GM18909 (cell line): ENCODE results near the gene PAX5.

ENCODE experiments used
- ATAC-seq: cut with Tn5 transposase; IDR thresholded peaks from one replicate; pipeline ENCODE4 v1.9.1; 2021; ENCODE audit warnings: mild to moderate bottlenecking; ENCODE audit not compliant: unreplicated experiment, poor library complexity

PAX5 gene

GRCh38 chr9:36911601-36912412 is 122.3 kb downstream of the PAX5 start:
- ATAC-seq: no peak

DNA sequence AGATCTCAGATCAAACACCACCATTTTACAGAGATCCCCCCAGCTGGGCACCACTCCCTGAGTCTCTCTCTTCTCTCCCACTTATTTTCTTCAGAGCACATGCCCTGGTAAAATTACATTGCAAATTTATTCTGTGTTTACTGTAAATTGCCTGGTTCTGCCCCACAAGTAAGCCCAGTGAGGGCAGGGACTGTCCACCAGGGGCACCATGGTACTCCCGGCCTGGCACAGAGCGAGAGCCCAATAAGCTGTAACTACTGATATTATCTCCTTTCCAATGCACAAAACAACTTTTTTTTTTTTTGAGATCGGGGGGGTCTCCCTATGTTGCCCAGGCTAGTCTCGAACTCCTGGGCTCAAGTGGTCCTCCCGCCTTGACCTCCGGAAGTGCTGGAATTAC is 123.0 kb downstream of the PAX5 start:
- no peak for ATAC-seq

DNA sequence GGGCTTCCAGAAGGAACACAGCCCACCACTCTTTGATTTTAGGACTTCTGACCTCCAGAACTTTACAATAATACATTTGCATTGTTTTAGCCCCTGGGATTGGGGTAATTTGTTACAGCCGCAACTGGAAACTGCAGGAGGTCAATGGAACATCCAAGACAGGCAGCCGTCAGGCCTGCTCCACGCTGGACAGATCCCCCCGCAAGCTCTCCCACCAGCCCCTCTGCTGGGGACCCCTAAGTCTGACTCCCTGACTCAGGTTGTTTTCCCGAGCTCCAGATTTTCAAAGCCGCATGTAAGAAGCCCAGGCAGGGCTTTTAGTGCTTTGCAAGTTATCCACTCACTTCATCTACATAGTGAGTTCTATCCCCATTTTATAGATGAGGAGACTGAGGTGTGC is 127.6 kb downstream of the PAX5 start:
- no peak for ATAC-seq

DNA sequence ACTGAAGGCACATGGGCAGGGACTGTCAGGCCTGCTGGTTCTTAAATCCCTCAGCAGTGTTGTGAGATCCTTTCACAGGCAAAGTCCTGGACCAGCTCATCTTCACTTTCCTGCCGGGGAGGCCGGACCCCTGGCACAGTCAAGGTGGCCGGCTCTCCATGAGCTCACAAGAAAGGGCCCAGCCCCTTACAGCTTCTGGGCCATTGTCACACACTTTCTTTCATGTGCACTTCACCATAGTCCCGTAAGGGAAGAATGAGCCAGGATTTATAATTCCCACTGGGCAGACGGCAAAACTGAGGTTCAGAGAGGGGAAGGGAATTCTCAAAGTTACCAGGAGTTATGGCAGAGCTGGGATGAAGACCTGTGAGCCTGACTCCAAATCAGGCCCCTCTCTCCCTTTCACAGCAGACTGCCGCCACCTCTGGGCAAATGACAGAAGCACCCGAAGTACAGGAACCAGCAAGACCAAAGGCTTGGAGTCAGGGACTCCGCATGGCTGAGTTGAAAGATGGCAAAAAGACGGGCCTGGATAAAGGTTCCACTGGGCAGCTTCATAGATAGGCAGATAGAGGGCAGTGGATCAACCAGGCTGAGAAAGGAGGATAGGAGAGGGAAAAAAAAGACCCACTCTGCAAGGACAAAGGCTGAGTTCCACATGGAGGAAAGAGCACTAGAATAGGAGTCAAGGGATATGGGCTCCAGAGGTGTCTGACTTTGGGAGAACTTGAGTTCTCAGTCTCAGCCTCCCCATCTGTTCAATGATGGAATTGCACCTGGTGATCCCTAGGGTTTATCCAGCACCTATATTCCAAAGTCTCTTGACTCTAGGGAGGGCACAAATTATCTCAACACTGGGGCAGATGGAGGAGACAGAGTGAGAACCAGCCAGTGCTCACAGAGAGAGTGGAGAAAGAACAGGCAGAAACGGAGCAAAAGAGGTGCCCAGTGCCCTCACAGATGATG is 128.7 kb downstream of the PAX5 start:
- no peak for ATAC-seq

DNA sequence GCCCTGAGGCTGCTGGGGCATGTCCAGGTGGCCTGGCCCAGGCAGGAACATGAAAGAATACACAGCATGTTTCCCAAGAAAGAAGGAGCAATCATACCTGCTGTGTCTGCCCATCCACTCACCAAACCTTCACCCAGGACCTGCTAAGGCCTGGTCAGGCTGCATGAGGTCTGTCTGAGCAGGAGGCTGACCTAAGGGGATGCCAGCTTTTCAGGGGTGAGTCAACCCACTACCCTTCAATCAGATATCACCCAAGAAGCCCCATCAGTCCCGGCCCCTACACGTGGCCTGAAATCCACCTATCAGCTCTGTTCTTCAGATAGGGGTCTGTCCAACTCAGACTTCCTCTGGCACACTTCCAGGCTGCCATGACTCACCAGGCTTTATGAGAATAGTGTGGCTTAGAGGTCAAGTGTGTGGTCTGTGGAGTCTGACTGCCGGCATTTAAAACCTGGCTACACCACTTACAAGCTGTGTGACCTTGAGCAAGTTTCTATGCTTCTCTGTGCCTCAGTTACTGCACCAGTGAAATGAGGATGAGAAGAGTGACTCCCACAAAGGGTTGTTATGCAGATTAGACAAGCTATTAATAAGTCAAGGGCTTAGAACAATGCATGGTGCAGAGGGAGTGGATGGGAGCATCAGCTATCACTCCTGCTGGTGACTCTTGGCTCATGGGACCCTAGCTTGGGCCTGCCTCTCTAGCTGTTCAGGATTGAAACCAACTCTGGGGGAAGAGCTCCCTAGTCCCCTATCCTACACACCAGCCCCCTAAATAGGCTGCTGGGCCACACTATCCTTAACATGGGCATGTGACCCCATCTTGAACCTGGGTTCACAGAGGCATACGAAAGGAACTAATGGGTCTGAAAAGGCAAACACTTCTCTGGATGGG is 130.3 kb downstream of the PAX5 start:
- ATAC-seq: peak; percentile 57

- ATAC-seq: no peak
Observed at GRCh38 chr9:36902861-36903524, 131.1 kb downstream of the PAX5 start.

GRCh38 chr9:36902080-36902716 is 131.9 kb downstream of the PAX5 start:
- ATAC-seq: no peak

GRCh38 chr9:36901528-36901927 is 132.5 kb downstream of the PAX5 start:
- ATAC-seq: no peak

DNA sequence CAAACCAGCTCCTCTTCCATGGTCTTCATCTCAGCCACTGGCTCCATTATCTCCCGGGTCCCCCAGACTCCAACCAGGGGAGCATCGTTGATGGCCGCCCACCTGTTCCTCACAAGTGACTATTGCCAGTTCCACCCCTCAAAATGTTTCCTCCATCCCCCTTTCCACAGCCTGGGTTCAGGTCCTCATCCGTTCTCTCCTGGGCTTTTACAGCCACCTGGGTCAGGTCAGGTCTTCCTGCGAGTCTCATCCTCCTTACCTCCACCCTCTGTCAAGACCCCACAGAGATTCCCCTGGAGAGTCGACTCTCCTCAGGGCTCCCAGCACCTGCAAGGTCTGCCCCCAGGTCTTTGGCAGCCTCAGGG is 133.2 kb downstream of the PAX5 start:
- ATAC-seq: no peak

DNA sequence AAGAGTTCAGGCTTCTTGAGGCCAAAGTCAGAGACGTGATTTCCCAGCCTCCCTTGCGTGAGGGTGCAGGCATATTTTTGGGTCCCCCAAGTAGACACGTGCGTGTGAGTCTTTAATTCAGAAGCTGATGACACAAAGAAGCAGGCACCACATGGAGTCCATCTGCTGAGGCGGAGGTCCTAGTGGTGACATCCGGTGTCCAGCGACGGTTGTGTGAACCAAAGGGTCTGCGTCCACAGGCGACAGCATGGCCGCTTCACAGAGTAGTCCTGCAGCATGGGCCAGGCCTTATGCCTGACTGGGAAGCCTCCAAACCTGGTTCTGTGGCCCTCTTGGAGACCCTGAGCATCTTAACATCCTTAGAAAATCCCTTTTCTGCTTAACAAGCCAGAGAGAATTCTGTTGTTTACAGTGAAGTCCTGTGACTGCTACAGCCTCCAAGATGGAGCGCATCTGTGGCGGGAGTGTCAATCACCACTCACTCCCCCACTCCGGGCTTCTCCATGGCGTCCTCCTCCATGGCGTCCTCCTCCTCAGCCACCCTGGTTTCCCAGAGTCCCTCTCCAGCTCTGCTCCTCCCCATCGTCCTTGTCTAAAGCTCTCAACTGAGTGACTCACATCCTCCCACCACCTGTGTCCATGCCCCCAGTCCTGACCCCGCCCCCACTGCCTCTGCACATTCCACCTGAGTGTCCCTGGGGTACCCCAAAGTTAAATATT is 133.8 kb downstream of the PAX5 start:
- no peak for ATAC-seq

DNA sequence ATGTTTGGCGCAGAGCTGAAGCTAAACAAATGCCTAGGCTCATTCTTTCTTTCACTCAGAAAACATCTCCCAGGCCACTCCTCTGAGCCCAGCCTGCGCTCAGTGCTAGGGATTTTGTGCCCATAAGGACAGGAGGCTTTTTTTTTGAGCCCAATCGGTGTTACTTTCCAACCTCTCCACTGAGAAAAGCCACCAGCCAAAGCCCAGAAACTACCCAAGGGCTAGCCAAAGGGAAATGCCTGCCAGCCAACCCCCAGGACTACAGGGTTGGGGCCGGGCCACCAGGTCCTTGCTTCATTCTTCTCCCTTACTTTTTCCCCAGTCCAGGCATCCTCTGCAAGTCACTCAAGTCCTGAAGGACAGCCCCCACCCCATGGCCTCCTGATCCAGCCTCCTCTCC is 134.7 kb downstream of the PAX5 start:
- ATAC-seq: no peak

GRCh38 chr9:36898431-36899020 is 135.5 kb downstream of the PAX5 start:
- ATAC-seq: no peak

- ATAC-seq: no peak
Observed at GRCh38 chr9:36897478-36897877, 136.6 kb downstream of the PAX5 start.

DNA sequence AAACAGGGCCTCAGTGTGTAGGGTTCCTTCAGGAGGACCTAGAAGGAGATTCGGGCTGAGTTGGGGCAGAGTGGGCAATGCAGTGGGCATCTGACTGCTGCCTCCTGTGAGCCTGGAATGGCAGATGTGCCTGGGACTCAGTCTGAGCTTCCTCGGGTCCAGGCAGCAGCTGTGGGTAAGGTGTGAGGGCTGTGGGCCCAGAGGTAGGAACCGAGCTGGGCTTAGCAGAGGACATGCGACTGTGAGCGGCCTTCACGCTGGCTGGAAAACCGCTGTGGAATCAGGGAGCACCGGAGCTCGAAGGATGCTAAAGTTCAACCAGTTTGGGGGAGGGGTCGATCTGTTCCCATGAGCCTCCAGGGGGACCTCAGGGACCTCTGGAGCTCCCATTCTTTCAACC is 137.0 kb downstream of the PAX5 start:
- ATAC-seq: no peak

- ATAC-seq: no peak
Observed at GRCh38 chr9:36896296-36896695, 137.8 kb downstream of the PAX5 start.

GRCh38 chr9:36895744-36896260 is 138.3 kb downstream of the PAX5 start:
- no peak for ATAC-seq

DNA sequence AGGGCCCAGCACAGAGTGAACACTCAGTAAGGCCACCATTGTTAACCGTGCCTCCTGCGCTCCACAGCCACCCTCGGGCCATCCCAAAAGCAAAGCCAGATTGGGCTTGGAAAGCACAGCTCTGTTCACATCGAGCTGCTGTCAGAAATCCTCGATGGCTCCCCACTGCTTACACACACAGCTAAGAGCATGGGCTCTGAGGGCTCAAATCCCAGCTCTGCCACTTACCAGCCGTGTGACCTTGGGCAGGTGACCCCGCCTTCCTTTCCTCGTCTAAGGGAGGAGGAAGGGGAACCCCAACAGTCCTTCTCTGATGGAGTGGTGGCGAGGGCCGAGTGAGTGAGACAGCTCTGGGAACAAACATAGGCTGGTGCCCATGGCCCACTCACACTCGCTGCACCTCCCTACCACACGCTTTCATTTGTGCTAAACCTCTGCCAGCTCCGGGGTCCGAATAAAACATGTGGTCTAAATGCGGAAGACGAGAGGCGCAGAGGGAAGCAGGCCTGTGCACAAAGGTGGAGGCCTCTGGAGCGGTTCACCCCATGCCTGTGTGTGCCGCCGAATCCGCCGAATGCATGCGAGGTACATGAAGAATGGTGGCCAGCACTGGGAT is 139.3 kb downstream of the PAX5 start:
- no peak for ATAC-seq

GRCh38 chr9:36893911-36894310 is 140.2 kb downstream of the PAX5 start:
- ATAC-seq: no peak
